ENCODE results near the gene KRT25.

Gene KRT25

DNA sequence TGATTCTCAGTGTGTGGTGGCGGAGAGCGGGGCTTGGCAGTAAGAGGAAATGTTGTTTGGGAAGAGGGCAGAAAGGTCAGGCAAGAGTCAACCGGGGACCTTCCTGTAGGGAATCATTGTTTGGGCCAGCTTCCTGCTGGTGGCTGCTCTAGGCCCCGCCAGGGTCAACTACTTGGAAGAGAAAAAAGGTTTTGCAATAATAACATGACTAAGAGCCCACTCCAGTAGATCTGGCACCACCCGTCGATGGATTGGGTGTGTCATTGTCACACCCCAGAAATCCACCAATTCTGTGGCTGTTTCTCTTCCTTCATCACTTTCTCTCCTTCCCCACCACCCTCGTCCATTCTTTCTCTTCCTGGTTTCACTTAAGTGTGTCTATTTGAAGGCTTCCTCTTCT is 47.4 kb downstream of the KRT25 start:
- Histone ChIP-seq H3K9me3 (ENCODE audit: insufficient read depth, low read length) (no peaks in the 10 kb centered on the region), H2AFZ (ENCODE audit: low read depth, low read length) (no peak overlapping the region), H3K4me3 (ENCODE audit: low read length) (no peak overlapping the region), H4K20me1 (ENCODE audit: insufficient read depth, low read length) (no peaks in the 10 kb centered on the region), H3K4me1 (ENCODE audit: low read length) (no peaks in the 10 kb centered on the region), H3K36me3 (replicated peaks; ENCODE audit: low read depth, low read length) (no peaks in the 10 kb centered on the region), H3K9ac (ENCODE audit: low read length) (no peak overlapping the region), H3K79me2 (ENCODE audit: low read length) (no peaks in the 10 kb centered on the region), H3K4me2 (ENCODE audit: low read length) (no peak overlapping the region), H3K27ac (ENCODE audit: low read length) (no peak overlapping the region), H3K27me3 (ENCODE audit: low read depth, low read length) (0 out of 2 replicates have a peak, but pooled peaks cover 3% of the 10 kb centered on the region)
- no peak for TF ChIP-seq EZH2phosphoT487 (IDR thresholded peaks at IDR 0.05; ENCODE audit: low read depth)
- TF ChIP-seq, protein P1, sequence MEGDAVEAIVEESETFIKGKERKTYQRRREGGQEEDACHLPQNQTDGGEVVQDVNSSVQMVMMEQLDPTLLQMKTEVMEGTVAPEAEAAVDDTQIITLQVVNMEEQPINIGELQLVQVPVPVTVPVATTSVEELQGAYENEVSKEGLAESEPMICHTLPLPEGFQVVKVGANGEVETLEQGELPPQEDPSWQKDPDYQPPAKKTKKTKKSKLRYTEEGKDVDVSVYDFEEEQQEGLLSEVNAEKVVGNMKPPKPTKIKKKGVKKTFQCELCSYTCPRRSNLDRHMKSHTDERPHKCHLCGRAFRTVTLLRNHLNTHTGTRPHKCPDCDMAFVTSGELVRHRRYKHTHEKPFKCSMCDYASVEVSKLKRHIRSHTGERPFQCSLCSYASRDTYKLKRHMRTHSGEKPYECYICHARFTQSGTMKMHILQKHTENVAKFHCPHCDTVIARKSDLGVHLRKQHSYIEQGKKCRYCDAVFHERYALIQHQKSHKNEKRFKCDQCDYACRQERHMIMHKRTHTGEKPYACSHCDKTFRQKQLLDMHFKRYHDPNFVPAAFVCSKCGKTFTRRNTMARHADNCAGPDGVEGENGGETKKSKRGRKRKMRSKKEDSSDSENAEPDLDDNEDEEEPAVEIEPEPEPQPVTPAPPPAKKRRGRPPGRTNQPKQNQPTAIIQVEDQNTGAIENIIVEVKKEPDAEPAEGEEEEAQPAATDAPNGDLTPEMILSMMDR (IDR thresholded peaks at IDR 0.05; ENCODE audit: low read depth, low read length): no peak

DNA sequence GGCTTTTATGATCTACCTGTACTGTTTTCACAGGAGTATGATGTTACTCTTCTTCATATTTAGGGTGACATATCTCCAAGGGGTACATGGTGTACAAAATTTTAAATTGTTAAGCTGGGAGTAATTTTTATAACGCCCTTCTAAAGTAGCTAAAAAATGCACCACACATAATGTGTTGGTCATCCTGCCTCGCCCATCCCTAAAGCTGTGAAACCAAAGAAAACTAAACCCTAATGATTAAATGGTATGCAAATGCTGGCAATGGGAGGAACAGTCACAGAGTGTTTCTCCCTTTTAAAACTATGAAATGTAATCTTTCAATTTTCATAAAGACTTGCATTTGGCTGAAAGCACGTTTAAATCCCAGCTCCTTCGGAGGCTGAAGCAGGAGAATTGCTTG is 49.5 kb downstream of the KRT25 start:
- Histone ChIP-seq H3K4me1 (ENCODE audit: low read length) (no peaks in the 10 kb centered on the region), H3K4me2 (ENCODE audit: low read length) (no peak overlapping the region), H3K27ac (ENCODE audit: low read length) (no peak overlapping the region), H2AFZ (ENCODE audit: low read depth, low read length) (no peak overlapping the region), H3K9ac (ENCODE audit: low read length) (no peak overlapping the region), H3K27me3 (ENCODE audit: low read depth, low read length) (0 out of 2 replicates have a peak, but pooled peaks cover 3% of the 10 kb centered on the region), H4K20me1 (ENCODE audit: insufficient read depth, low read length) (no peaks in the 10 kb centered on the region), H3K4me3 (ENCODE audit: low read length) (no peak overlapping the region), H3K36me3 (replicated peaks; ENCODE audit: low read depth, low read length) (no peaks in the 10 kb centered on the region), H3K9me3 (ENCODE audit: insufficient read depth, low read length) (no peaks in the 10 kb centered on the region), H3K79me2 (ENCODE audit: low read length) (no peaks in the 10 kb centered on the region)
- no peak for TF ChIP-seq EZH2phosphoT487 (IDR thresholded peaks at IDR 0.05; ENCODE audit: low read depth)
- TF ChIP-seq, protein P1 (IDR thresholded peaks at IDR 0.05; ENCODE audit: low read depth, low read length): no peak

- H3K36me3 ChIP-seq (replicated peaks; ENCODE audit: low read depth, low read length): no peaks in the 10 kb centered on the region
These were observed 51.5 kb downstream of the KRT25 start, which contains the start of gene KRT24 for GRCh38 chr17:40703652-40704051. Gene KRT24, minus strand, starts transcription at chr17:40703752. Its CDS starts 59 bp downstream, at chr17:40703693.

GRCh38 chr17:40702271-40702670 is 52.9 kb downstream of the KRT25 start:
- Histone ChIP-seq H2AFZ (ENCODE audit: low read depth, low read length) (no peak overlapping the region), H3K4me2 (ENCODE audit: low read length) (no peak overlapping the region), H3K79me2 (ENCODE audit: low read length) (no peaks in the 10 kb centered on the region), H3K4me1 (ENCODE audit: low read length) (no peaks in the 10 kb centered on the region), H3K9ac (ENCODE audit: low read length) (no peak overlapping the region), H3K36me3 (replicated peaks; ENCODE audit: low read depth, low read length) (no peaks in the 10 kb centered on the region), H4K20me1 (ENCODE audit: insufficient read depth, low read length) (no peaks in the 10 kb centered on the region), H3K27ac (ENCODE audit: low read length) (no peak overlapping the region), H3K27me3 (ENCODE audit: low read depth, low read length) (peaks cover 13% of the 10 kb centered on the region), H3K9me3 (ENCODE audit: insufficient read depth, low read length) (no peaks in the 10 kb centered on the region), H3K4me3 (ENCODE audit: low read length) (no peak overlapping the region)
- TF ChIP-seq, protein P1 (IDR thresholded peaks at IDR 0.05; ENCODE audit: low read depth, low read length): no peak
- TF ChIP-seq EZH2phosphoT487 (IDR thresholded peaks at IDR 0.05; ENCODE audit: low read depth): no peak

More at GRCh38 chr17:40703652-40704051, 51.5 kb downstream of the KRT25 start, which contains the start of gene KRT24:
- TF ChIP-seq, protein P1 (IDR thresholded peaks at IDR 0.05; ENCODE audit: low read depth, low read length): no peak
- no peak for TF ChIP-seq EZH2phosphoT487 (IDR thresholded peaks at IDR 0.05; ENCODE audit: low read depth)
- no peaks in the 10 kb centered on the region for H3K4me1 ChIP-seq (ENCODE audit: low read length)
- no peak within 1 kb of the TSS for H3K27ac ChIP-seq (ENCODE audit: low read length)
- H3K4me2 ChIP-seq (ENCODE audit: low read length): no peak within 1 kb of the TSS
- no peaks in the 10 kb centered on the region for H3K9me3 ChIP-seq (ENCODE audit: insufficient read depth, low read length)
- no peak within 1 kb of the TSS for H2AFZ ChIP-seq (ENCODE audit: low read depth, low read length)
- H3K79me2 ChIP-seq (ENCODE audit: low read length): no peaks in the 10 kb centered on the region
- H3K27me3 ChIP-seq (ENCODE audit: low read depth, low read length): 0 out of 2 replicates have a peak, but pooled peaks cover 3% of the 10 kb centered on the region
- no peaks in the 10 kb centered on the region for H4K20me1 ChIP-seq (ENCODE audit: insufficient read depth, low read length)
- no peak within 1 kb of the TSS for H3K4me3 ChIP-seq (ENCODE audit: low read length)
- H3K9ac ChIP-seq (ENCODE audit: low read length): no peak within 1 kb of the TSS

Data from OCI-LY3 (cell line).